HG03439 (cell line): ENCODE measurements around the gene CTNND2.

Source experiments
- ATAC-seq: cut with Tn5 transposase; IDR thresholded peaks from one replicate; pipeline ENCODE4 v1.9.1; 2021; ENCODE audit warnings: mild to moderate bottlenecking, moderate library complexity; ENCODE audit not compliant: unreplicated experiment

Gene CTNND2

DNA sequence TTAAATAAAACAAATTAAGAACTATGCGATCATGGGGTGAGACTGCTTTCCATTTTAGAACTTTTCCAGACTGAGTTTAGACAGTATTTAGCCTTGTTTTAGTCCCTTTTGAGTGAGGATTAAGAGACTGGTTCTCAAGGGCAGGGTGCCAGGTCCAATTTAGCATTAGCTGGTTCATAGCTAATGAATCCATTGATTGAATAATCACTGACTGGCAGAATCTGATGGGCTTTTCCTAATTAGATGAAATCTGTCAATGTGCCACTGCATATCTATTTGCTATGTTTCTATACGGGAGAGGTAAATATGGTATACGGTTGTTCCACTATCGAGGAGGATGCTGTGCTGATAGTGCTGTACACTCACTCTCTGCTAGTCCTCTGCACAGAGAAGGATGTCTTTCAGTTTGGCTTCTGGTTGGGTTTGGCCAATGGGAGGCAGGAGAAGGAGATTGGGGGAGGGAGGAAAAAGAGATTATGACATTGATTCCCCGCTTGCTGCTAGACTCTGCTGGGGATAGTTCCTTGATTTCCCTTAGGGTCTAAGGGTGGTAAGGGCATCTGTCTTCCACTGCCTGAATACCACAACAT is 496.6 kb downstream of the CTNND2 start:
- ATAC-seq = no peak

DNA sequence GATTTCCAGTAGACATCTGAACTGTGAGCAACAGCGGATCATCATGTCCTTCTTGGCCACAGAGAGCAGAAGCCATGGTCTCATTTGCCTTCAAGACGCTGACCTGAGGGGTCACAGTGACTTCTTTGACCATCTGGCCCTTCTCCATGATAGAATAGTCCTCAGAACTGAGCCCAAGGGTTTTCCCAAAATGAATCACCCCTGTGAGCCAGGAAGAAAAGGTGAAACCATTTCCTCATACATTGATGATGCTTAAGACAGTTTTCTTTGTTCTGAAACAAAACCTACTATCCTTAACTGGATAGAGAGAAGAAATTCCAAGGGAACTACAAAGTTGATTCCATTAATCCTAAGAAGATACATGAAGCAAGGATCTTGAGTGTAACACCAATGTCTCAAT is 503.9 kb downstream of the CTNND2 start:
- ATAC-seq = no peak

DNA sequence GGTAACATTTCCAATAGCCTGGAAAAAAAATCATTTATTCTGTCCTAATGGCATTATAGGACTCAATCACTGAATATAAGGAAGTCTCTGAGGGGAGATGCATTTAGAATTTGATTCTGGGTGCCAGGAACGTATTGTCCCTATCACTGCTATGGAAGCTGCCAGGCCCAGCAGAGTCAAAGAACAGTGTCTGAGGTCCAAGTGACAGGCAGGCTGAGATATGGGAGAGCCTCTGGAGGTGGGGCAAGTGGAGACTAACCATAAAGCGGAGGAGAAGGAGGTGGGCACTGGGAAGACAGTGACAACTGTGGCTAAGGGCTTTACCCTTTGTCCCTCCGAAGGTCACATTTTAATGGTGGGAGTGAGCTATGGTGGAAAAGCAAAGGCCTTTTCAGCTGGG is 505.5 kb downstream of the CTNND2 start:
- ATAC-seq = no peak

DNA sequence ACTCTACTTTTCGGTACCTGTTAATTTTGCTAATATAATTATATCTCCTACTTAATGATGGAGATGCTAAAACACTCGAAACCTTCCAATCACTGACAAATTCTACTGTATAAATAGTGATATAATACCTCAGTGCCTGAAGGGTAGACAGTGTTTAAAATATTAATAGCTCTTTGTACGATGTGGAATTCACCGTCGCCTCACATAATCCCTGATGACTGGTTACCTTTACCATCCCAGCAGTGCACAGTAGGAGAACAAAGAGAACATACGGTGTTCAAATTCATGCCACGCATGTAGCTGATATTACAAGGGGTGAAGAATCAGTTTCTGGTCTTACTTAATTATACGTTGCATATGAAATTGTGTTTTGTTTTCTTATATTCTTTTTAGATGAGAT is 506.7 kb downstream of the CTNND2 start:
- no peak for ATAC-seq

DNA sequence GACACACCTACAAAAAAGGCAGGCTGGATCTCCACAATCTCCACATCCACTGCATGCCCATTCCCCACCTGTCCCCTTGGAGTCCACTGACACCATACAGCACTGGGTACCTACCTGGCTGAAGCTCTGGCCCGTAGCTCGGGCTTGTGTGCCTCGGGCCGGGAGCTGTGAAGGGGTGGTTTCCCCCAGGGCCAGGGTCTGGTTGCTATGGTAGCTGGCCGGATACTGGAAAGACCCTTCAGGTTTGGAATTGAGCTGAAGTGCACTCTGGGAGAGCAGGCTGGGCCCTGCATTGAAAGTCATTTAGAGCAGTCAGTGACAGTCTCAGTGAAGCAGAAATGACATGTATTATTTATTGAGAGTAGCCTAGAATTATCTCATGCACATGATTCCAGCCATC is 507.3 kb downstream of the CTNND2 start:
- ATAC-seq = no peak

DNA sequence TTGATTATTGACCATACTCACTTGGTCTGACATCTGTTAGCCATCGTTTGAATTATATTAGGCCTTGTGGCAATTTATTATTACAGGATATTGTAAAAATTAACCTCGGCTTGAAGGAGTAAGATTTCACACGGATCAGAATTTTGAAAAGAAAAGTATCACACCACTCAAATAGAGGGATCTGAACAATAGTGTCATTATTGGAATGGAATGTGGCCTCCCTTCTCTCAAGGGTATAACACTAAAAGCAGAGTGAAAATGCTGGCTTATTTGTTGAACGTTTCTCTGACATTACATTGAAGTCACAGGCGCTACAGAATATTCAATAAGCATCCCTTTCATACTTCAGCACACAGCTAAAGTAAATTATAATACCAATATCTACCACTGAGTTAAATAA is 509.3 kb downstream of the CTNND2 start:
- no peak for ATAC-seq

DNA sequence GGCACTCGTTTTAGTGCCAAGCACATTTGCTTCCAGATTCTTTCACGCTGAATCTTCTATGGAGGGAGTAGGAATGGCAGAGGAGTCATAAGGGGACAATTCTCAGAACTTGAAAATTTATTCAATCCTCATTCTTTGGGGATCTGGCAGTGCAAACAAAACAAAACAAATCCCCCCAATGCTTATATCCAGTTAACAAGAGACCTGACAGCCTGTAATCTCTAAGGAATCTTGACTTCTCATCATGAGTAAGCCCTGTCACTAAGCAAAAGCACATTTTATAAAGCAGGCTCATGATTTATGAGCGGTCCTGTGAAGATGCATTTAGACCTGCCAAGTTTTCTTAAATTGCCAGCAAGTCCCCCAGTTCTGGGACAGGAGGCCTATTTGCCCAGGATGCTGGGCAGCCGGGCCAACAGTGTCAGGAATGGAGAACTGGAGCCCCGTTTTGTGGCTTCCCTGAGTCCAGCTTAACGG is 513.9 kb downstream of the CTNND2 start:
- ATAC-seq = no peak

DNA sequence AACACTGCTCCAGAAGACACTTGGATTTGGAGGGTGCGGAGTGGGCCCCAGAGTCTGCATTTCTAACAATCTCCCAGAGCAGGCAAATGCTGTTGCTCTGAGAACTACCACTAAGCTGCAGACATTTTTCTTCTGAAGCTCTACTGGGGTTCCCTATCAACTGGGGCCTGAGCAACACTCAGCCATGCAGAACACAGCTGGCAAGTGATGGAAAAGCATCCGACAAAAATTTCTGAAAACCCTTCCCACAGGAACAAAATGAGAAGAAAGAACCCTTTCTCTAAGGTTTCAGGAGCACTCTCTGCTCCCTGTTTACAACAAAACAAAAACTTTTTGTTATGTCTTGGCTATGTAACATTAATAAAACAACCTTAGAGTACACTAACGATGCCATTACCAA is 516.9 kb downstream of the CTNND2 start:
- no peak for ATAC-seq

DNA sequence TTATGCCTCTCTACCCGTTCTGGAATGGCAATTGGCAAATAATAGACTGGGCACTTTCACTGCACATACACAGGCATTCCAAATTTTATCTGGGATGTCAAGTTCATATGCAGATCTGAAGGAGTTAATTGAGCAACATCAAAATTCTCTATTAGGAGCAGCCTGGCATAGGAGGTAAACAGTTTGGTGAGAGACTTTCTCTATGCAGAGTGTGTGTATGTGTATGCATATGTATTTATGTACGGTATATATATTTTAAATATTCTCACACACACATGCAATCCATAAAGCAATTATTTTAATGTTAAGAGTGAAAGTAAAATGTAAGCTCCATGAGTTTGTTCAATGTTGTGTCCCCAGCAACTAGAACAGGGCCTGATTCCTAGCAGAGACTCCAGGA is 517.8 kb downstream of the CTNND2 start:
- ATAC-seq = no peak

DNA sequence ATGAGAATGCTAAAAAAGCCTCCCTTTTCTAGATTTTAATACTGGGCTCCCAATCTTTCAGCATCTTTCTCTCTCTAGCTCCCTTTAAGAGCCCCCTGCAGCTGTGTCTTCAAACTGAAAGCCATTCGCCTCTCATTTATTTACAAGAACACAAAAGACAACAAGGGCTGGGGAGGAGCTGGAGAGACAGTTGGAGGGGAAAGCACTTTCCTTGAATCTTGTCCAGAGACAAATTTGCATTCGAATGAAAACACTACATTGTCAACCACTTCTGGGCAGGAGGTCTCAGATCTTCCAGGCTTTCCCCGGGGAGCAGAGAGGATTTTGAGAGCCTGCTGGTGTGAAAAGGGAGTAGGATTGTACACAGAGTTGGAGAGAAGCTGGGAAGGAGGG is 518.3 kb downstream of the CTNND2 start:
- no peak for ATAC-seq

DNA sequence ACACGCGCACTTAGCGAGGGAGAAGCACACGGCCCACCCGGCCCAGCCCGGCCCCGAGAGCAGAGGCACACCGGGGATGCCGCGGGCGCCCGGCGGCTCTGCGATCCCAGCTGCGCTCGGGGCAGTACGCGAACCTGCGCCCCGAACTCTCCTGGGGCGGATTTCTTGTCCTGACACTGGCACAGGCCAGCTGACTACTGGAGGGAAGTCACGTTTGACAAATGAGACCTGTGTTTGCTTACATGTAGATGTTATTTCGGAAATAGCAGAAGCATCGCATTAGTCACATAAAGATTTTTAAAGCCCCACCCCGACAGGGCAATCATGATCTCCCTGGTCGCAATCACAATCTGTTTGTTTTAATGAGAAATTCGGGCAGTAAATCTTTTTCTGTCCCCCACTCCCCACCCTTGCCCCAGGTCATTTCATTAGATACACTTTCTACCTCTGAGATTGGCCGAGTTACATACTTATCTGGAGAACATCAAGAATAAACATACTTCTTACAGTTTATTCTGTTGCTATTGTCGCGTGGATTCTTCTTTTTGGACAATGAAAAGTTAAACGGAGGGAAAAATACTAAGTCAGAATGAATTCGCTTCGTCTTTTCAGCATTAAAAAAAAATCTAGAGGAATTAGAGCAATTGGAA is 518.9 kb downstream of the CTNND2 start:
- ATAC-seq = no peak

DNA sequence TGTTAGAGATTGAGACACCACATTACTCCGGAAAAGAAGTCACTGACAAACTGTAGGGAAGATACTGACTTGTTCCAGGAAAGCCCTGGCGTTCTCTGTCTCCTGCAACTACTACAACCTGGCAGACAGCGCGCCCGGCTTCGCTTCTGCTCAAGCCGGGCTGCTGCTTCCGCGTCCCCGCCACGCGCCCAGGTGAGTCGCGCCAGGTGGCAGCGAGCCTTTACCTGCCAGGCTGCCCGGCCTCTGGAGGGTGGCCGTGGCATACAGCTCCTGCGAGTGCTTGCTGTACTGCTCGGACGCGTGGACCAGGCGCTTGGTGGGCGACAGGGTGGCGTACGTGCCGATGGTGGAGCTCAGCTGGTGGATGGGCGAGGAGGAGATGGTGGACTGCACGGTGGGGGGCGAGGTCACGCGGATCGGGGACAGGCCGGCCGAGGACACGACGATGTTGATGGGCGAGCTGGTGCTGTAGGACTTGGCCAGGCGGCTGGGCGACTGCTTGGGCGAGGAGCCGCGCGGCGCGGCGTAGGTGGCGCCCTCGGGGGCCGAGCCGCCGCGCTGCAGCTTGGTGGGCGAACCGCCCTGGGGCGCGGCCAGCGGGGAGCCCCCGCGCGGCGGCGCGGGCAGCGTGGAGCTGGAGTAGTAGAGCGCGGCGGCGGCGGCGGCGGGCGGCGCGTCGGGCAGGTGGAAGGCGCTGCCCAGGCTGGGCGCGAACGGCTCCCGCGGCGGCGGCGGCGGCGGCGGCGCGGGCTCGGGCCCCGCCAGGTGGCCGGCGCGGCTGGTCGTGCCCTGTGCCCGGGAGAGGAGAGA is 519.6 kb downstream of the CTNND2 start:
- ATAC-seq = no peak

DNA sequence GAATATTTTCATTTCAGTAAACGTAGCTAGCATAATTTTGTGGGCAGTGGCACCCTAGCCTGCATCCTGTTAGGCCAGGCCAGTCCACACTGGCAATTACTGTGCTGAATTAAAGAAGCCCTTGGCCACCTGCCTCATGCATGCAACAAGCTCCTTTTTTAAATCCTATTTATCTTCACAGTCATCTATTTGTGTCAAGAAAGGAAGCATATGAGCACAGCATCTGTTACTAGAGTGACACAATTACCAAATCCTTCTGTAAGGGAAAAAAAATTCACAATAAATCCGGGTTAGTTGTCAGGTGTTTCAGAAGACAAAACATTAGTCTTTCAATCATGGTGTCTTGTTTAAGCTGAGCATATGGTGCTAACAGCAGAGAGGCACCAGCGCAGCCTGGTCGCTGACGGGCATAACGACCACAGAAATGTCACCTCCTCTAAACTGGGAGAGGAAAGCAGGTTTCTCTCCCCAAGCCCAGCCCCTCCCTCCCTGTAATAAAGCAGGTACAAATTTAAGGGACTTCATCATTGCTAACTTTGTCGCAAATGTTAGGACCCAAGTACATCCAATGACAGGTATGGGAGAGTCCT is 520.6 kb downstream of the CTNND2 start:
- no peak for ATAC-seq

DNA sequence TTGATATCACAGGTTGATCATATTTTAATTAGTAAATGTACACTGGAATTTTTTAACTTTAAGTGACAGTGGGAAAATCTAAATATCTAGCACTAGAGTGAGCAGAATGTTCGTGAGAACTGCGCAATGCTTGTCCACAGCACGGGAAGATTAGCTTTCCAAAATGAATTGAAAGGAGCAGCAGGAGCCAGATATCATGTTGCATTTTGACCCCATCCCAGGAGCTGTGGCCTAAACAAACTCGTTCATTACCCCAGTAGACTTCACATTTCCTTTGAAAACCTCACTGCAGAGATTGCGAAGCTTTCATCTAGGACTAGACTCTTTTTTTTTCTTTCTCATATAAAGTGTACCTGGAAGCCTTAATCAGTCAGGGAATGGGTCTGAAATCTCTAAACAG is 525.8 kb downstream of the CTNND2 start:
- ATAC-seq = no peak

DNA sequence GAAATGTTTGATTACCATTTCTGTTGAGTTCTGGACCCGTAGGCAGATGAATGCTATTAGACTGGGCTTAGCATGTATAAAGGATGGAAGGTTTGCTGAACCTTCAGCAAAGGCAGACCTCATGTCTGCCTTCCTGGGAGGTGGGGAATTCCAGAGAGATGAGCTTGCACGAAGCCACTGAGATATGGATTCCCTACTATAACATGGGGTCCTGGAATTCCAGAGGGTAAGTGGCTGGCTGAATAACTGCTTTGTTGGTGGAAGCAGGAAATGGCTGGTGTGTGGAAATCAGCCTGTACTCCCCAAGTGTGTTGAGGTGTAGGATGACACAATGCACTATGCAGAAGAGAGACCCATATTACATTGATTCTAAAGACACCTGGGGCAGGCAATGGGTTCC is 526.4 kb downstream of the CTNND2 start:
- no peak for ATAC-seq

DNA sequence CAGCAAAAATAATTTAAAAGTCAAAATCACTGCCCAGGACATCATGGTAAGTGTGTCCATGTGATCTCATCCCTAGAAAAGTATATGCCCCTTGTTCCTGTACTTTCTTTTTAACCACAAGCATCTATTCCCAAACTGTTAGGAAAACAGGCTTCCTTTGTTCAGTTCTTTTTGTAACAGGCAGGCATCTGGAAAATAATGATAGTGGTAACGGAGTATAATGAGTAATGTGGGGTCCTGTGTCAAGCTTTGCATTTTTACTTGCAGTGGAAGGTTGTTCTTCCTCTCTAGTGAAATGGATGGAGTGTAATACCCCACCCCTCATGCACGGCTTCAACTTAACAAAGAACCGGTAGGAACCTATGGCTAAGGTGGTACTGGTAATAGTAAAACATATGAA is 532.1 kb downstream of the CTNND2 start:
- no peak for ATAC-seq

DNA sequence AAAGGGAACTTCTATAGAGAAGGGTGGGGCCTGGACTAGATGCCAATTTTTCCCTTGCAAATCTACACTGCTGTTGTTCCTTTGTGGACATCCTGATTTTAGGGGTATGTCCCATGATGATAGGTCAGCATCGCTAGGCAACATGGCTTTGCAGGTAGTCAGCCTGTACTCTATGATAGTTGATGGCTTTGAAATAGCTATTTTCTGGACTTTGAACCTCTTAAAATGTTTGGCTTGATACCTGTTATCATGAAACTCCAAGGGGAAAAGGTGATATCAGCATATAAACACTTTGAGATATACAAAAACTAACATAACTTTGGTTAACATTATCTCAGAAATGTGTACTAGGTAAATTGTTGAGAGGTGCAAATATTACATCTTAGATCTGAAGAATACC is 533.2 kb downstream of the CTNND2 start:
- no peak for ATAC-seq

DNA sequence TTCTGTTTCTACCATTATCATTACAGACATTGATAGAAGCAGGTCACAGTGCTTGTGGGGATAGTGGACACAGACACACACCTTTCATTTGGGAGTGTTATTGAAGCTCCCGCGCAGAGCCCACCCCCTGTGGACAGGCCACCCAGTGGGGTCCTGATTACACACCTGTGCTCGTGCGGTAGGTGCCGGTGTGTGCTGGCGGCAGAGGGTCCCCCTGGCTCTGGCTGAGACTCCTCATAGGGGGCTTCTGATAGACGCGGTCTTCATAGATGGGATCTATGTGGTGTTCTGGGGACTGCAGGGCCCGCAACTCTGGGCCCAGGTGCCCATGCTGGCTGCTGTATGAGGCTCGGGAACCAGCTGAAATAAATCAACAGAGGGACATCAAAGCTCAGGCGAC is 539.7 kb downstream of the CTNND2 start:
- ATAC-seq = no peak

DNA sequence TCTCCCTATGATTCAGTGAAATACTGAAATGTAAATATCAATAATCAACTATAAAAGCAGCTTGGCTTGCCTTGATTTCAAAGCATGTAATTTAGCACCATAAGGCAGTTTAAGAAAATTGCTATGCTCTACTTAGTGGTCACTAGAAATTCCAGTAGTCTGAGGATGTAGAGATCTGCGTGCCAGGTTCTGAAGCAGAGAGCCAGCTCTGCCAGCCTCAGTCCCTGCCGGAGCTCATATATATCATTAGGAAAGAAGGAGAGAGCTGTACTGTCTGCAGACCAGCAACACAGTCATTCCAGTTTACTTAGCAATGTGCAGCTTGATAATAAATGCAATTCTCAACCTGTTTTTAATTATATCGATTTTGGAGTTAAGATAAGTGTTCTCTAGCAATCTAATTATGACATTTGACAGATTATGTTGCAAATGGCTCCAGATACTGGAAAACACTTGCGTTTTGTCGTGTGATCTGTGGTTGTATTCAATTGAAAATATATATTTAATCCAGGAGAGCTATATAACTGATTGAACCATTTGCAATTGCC is 540.5 kb downstream of the CTNND2 start:
- ATAC-seq = no peak

DNA sequence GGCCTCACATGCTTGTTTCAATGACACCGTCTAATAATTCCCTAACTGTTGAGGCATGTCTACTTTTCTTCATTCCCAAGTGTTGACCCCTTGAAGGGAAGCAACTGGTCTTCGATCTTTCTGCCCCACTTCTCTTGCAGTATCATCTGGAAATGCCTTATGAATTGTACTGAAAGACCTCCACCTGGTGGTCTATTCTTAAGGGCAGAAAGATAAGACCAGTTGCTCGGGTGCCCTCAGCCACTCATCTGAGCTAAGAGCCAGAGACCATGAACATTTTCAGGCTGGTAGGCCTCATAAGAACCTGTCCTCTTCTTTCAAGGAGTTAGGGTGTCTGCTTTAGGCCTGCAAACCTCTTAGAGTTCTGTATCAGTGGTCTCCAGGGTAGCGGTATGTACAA is 542.5 kb downstream of the CTNND2 start:
- ATAC-seq = no peak

DNA sequence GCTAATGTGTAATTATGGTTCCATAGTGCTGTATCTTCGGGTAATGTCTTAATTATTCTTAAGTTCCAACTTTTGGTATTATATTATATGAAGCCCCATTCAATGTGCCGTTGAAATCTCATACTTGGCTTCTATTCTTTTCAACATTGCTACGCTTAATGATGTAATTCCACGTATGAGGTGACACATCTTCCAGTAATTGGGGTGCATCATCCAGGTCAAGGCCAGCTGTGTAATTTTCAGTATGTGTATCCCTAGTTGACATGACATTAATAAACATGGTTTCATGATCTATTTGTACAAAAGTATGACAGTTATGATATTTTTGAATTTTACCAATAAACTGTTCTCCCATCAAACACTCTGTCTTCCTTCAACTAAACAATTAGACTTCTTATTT is 546.3 kb downstream of the CTNND2 start:
- no peak for ATAC-seq

DNA sequence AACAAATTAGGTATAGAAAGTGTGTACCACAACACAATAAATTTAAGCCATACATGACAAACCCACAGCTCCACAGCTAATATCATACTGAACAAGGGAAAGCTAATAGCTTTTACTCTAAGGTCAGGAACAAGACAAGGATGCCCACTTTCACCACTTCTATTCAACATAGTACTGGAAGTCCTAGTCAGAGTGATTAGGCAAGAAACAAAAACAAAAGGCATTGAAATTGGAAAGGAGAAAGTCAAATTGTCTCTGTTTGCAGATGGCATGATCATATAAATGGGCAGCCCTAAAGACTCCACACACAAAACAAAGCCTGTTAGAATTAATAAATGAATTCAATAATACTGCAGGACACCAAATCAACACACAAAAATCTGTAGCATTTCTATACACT is 548.8 kb downstream of the CTNND2 start:
- ATAC-seq = no peak
